IMR-90 (cell line): ENCODE results near the gene ARHGEF9. TPM values are rescaled to one million over a fixed set of nuclear protein-coding genes. Genes with fewer than 3 reads are reported as not detected.

Source experiments
- ATAC-seq: fragments of 200-7000 bp; cut with Tn5 transposase; 2 replicates; pipeline ENCODE4 v1.9.1; 2020; ENCODE audit warnings: low read depth, mild to moderate bottlenecking, moderate library complexity
- BruUV-seq: library from RNA; stranded (reverse); fragments of 400-500 nt; replicated peaks from 2 replicates; lab custom pipeline; 2021; lab: Mats Ljungman, UMichigan
- CTCF ChIA-PET: fragments of 300-600 bp; formaldehyde crosslinking; extraction: SDS; loops from one replicate; lab custom pipeline; 2021; ENCODE audit warnings: antibody characterized with exemption; lab: Yijun Ruan, JAX
- POLR2A ChIA-PET: fragments of 300-600 bp; sonication (Branson Sonifier 250); formaldehyde crosslinking; loops from one replicate; lab custom pipeline; 2022; ENCODE audit warnings: antibody characterized with exemption; ENCODE audit not compliant: unreplicated experiment; lab: Charles Lee
- DNase-seq: peaks from one replicate; pipeline ENCODE4 v3.0.0; 2013
- H2AFZ ChIP-seq: replicated peaks from 2 replicates; pipeline ENCODE3; 2013; ENCODE audit warnings: low read length, mild to moderate bottlenecking; ENCODE audit not compliant: poor library complexity
- H2AK5ac ChIP-seq: 2 replicates; pipeline ENCODE4 v1.6.1; 2013; ENCODE audit warnings: low read depth, low read length, inconsistent platforms
- H2AK9ac ChIP-seq: replicated peaks from 2 replicates; pipeline ENCODE3; 2013; ENCODE audit warnings: mild to moderate bottlenecking, low read depth, low read length, moderate library complexity; ENCODE audit not compliant: poor library complexity
- H2BK120ac ChIP-seq: 2 replicates; pipeline ENCODE4 v1.6.1; 2013; ENCODE audit warnings: low read depth, low read length, inconsistent platforms
- H2BK15ac ChIP-seq: 3 replicates; pipeline ENCODE4 v1.6.1; 2013; ENCODE audit warnings: low read depth, low read length, inconsistent platforms
- H2BK20ac ChIP-seq: 2 replicates; pipeline ENCODE4 v1.6.1; 2013; ENCODE audit warnings: low read depth, mild to moderate bottlenecking, inconsistent platforms, low read length, moderate library complexity
- H2BK5ac ChIP-seq: 2 replicates; pipeline ENCODE4 v1.6.1; 2013; ENCODE audit warnings: mild to moderate bottlenecking, low read depth, low read length, inconsistent platforms; ENCODE audit not compliant: poor library complexity, severe bottlenecking
- H3K14ac ChIP-seq: replicated peaks from 2 replicates; pipeline ENCODE4 v1.6.1; 2013; ENCODE audit warnings: low read depth, low read length, inconsistent platforms
- H3K18ac ChIP-seq: 2 replicates; pipeline ENCODE4 v1.6.1; 2013; ENCODE audit warnings: low read depth, low read length, control low read depth
- H3K23ac ChIP-seq: 2 replicates; pipeline ENCODE4 v1.6.1; 2013; ENCODE audit warnings: low read depth, low read length, inconsistent platforms
- H3K27ac ChIP-seq: 2 replicates; pipeline ENCODE4 v1.5.1; 2013; ENCODE audit warnings: mild to moderate bottlenecking, control low read depth, low read length; ENCODE audit not compliant: insufficient read depth
- H3K27me3 ChIP-seq: 2 replicates; pipeline ENCODE4 v1.6.1; 2013; ENCODE audit warnings: low read length; ENCODE audit not compliant: control insufficient read depth, insufficient read depth
- H3K36me3 ChIP-seq: 2 replicates; pipeline ENCODE4 v1.6.1; 2013; ENCODE audit warnings: low read length, mixed read lengths; ENCODE audit not compliant: control insufficient read depth, insufficient read depth
- H3K4ac ChIP-seq: 2 replicates; pipeline ENCODE4 v1.6.1; 2013; ENCODE audit warnings: low read depth, low read length, inconsistent platforms
- H3K4me1 ChIP-seq: 2 replicates; pipeline ENCODE4 v1.6.1; 2013; ENCODE audit warnings: low read length, mixed read lengths; ENCODE audit not compliant: control insufficient read depth, insufficient read depth
- H3K4me2 ChIP-seq: 2 replicates; pipeline ENCODE4 v1.6.1; 2013; ENCODE audit warnings: low read depth, mild to moderate bottlenecking, control low read depth, low read length, moderate library complexity
- H3K4me3 ChIP-seq: 2 replicates; pipeline ENCODE4 v1.5.1; 2013; ENCODE audit warnings: low read depth, mild to moderate bottlenecking, control low read depth, low read length, moderate library complexity; ENCODE audit not compliant: insufficient read depth
- H3K56ac ChIP-seq: 2 replicates; pipeline ENCODE4 v1.6.1; 2013; ENCODE audit warnings: low read length, inconsistent platforms; ENCODE audit not compliant: insufficient read depth; ENCODE audit errors: extremely low read depth
- H3K79me1 ChIP-seq, 2 experiments: 2 replicates each; pipeline ENCODE4 v1.6.1; 2013; ENCODE audit warnings: low read length in 2 of 2, inconsistent platforms in 1 of 2, low read depth in 1 of 2
- H3K9ac ChIP-seq: 2 replicates; pipeline ENCODE4 v1.6.1; 2013; ENCODE audit warnings: low read depth, low read length, control low read depth
- H3K9me1 ChIP-seq: 2 replicates; pipeline ENCODE4 v1.6.1; 2013; ENCODE audit warnings: low read length, inconsistent platforms; ENCODE audit not compliant: insufficient read depth
- H3K9me3 ChIP-seq: 2 replicates; pipeline ENCODE4 v1.6.1; 2013; ENCODE audit warnings: low read length; ENCODE audit not compliant: control insufficient read depth, insufficient read depth
- H4K20me1 ChIP-seq: 2 replicates; pipeline ENCODE4 v1.6.1; 2013; ENCODE audit warnings: low read length, inconsistent platforms; ENCODE audit not compliant: insufficient read depth
- H4K5ac ChIP-seq: 2 replicates; pipeline ENCODE4 v1.6.1; 2013; ENCODE audit warnings: mild to moderate bottlenecking, low read depth, low read length, control low read depth
- H4K8ac ChIP-seq, 2 experiments: 2 replicates each; pipeline ENCODE4 v1.6.1; 2013; ENCODE audit warnings: low read depth in 2 of 2, low read length in 2 of 2, control low read depth in 1 of 2, inconsistent platforms in 1 of 2
- H4K91ac ChIP-seq: 2 replicates; pipeline ENCODE4 v1.6.1; 2013; ENCODE audit warnings: low read depth, low read length, inconsistent platforms; ENCODE audit not compliant: insufficient read depth
- BHLHE40 ChIP-seq: fragments of 150-350 bp; IDR thresholded peaks from 2 replicates; pipeline ENCODE4 v1.6.1; 2016; ENCODE audit warnings: mild to moderate bottlenecking, low read depth, low read length
- CEBPB ChIP-seq: IDR thresholded peaks from 2 replicates; pipeline ENCODE4 v1.6.1; 2012; ENCODE audit warnings: low read depth, low read length, improper control_type of control experiment
- CHD1 ChIP-seq: IDR thresholded peaks from 2 replicates; pipeline ENCODE4 v1.6.1; 2012; ENCODE audit warnings: low read depth, low read length, improper control_type of control experiment
- FOS ChIP-seq: fragments of 150-350 bp; IDR thresholded peaks from 2 replicates; pipeline ENCODE4 v1.6.1; 2016; ENCODE audit warnings: low read depth, low read length
- MAFK ChIP-seq: IDR thresholded peaks from 2 replicates; pipeline ENCODE4 v1.6.1; 2012; ENCODE audit warnings: low read depth, low read length, improper control_type of control experiment
- MAZ ChIP-seq: IDR thresholded peaks from 2 replicates; pipeline ENCODE4 v1.6.1; 2012; ENCODE audit warnings: low read depth, mild to moderate bottlenecking, low read length, improper control_type of control experiment, moderate library complexity, borderline replicate concordance
- NFE2L2 ChIP-seq: fragments of 150-350 bp; IDR thresholded peaks from 2 replicates; pipeline ENCODE4 v1.6.1; 2016; ENCODE audit warnings: low read depth, mild to moderate bottlenecking, low read length
- POLR2A ChIP-seq: IDR thresholded peaks from 2 replicates; pipeline ENCODE4 v1.6.1; 2012; ENCODE audit warnings: mild to moderate bottlenecking, low read depth, low read length
- RAD21 ChIP-seq: IDR thresholded peaks from 2 replicates; pipeline ENCODE4 v1.6.1; 2012; ENCODE audit warnings: low read length, improper control_type of control experiment
- RCOR1 ChIP-seq: IDR thresholded peaks from 2 replicates; pipeline ENCODE4 v1.6.1; 2012; ENCODE audit warnings: mild to moderate bottlenecking, low read length, improper control_type of control experiment; ENCODE audit not compliant: insufficient replicate concordance
- RFX5 ChIP-seq: IDR thresholded peaks from 2 replicates; pipeline ENCODE4 v1.8.0; 2012; ENCODE audit warnings: low read depth, mild to moderate bottlenecking, low read length, moderate library complexity
- WGBS, 2 experiments: methylation state at CpG; one replicate each; pipeline versions ENCODE4 v1.1.5 to v1.1.7; 2013; ENCODE audit warnings: missing lambda C conversion rate in 2 of 2; ENCODE audit not compliant: insufficient read length in 1 of 2; ENCODE audit errors: extremely low coverage in 2 of 2; 5-methylcytosine and 5-hydroxymethylcytosine counted together
- dilution Hi-C: fragments of 300-500 bp; cut with HindIII; formaldehyde crosslinking; loops from one replicate; pipeline ENCODE4 v1.14.3; 2018; ENCODE audit warnings: low sequenced_read_pairs; ENCODE audit not compliant: unreplicated experiment
- in situ Hi-C: fragments of 300-500 bp; cut with MboI; formaldehyde crosslinking; loops from 3 replicates; pipeline ENCODE4 v1.14.3; 2019; ENCODE audit warnings: low sequenced_read_pairs, inconsistent platforms, mixed read lengths
- intact Hi-C: fragments of 100-400 bp; cut with micrococcal nuclease; formaldehyde crosslinking; loops from 2 replicates; pipeline ENCODE4 v1.10.0; 2022
- polyA plus RNA-seq, 3 experiments: library from polyadenylated mRNA; depleted of rRNA; stranded (reverse); fragments of >200 nt; gene quantifications; 2 replicates each; pipeline ENCODE4 v1.2.3, GENCODE V29; 2012; ENCODE audit warnings: low replicate concordance in 1 of 3
- total RNA-seq: library from RNA; depleted of rRNA; stranded (reverse); fragments of >200 nt; gene quantifications from 2 replicates; pipeline ENCODE4 v1.2.3, GENCODE V29; 2012
- TF ChIP-seq, protein P1 (sequence below): conservative IDR thresholded peaks from 2 replicates; pipeline ENCODE4 v1.5.1; 2012; ENCODE audit warnings: mild to moderate bottlenecking, low read depth, low read length, improper control_type of control experiment
- TF ChIP-seq, protein P2 (sequence below): fragments of 150-350 bp; IDR thresholded peaks from 2 replicates; pipeline ENCODE4 v1.6.1; 2017; ENCODE audit warnings: mild to moderate bottlenecking, antibody characterized with exemption, low read length, low read depth

The ARHGEF9 gene
- total and polyA plus RNA-seq, 2 of the 4 experiments (the other 2 are of a cell fraction) = 7.1 to 11.8 TPM

DNA sequence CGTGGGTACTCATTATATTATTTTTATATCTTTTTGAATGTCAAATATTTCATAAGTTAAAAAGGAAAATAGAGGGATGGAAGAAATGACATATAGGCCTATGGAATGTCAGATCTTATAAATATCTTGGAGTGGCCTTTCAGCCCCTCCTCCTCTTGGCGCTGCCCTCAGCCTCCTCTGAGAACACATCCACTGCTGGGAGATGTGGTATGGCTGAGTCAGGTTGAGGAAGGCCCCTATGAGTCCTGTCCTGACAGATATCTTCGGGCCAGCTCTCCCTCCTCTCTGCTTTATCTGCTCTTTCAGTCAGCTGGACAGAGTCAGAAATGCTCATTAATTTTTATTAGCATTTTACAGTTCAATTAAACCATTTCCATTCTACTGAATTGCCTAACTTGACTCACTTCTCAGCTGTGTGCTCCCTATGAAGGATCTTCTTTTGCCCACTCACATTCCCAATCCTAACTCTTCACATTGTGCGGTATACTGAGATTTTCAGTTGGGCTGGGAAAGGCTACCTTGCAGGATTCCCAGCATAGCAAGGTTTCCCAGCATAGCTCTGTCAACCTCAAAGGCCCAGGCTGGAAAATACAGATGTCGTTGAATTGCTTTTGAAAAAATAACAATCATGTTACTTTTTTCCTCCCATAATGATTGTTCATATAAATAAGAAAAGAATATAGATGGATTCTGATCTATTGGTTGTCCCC lies 128.0 kb downstream of the ARHGEF9 start (continued):
- TF ChIP-seq RFX5 (no peak), RAD21 (no peak)

DNA sequence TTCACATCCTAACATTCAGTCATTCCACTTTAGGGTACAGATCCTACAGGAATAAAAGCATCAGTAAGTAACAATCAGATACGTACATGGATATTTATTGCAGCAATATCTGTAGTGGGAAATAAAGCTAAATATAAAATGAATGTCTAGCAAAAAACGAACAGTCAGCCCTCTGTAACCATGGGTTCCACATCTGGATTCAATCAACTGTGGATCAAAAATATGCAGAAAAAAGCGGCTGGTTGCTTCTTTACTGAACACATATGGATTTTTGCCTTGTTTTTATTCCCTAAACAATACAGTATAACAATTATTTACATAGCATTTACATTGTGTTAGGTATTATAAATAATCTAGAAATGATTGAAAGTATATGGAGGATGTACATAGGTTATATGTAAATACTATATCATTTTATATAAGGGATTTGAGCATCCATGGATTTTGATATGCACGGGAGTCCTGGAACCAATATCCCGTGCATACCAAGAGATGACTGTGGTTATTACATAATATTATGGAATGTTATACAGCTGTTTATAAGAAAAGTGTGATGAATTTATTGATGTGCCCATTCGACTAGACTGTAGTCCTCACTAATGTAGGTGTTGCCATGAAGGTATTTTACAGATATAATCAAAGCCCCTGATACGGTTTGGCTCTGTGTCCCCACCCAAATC lies 132.8 kb downstream of the ARHGEF9 start:
- CTCF ChIA-PET = no interaction called here
- no peak overlapping the region for H3K14ac ChIP-seq
- H4K8ac ChIP-seq = no peak overlapping the region
- in situ Hi-C loops = no loop called here
- POLR2A ChIA-PET = no interaction called here
- H2AK9ac ChIP-seq = no peak overlapping the region
- DNase-seq = peak; percentile 21
- H3K4me1 ChIP-seq = peaks cover 1% of the 10 kb centered on the region; the same call in 1 of the 2 replicates
- no peak overlapping the region for H4K5ac ChIP-seq
- dilution Hi-C loops = no loop called here
- H2BK15ac ChIP-seq = no peak overlapping the region
- H3K27ac ChIP-seq = no peak overlapping the region
- intact Hi-C loops = loop anchor here (10.0 kb wide), 1 partner anchor 83 kb away; no protein-coding TSS in a partner anchor
- H3K4ac ChIP-seq = no peak overlapping the region
- no peak overlapping the region for H2BK20ac ChIP-seq
- H3K23ac ChIP-seq = no peak overlapping the region
- H2AK5ac ChIP-seq = no peak overlapping the region
- H4K20me1 ChIP-seq = no peaks in the 10 kb centered on the region
- H3K27me3 ChIP-seq = no peaks in the 10 kb centered on the region
- H3K9me3 ChIP-seq = no peaks in the 10 kb centered on the region
- H2BK120ac ChIP-seq = no peak overlapping the region
- ATAC-seq = no peak
- no peaks in the 10 kb centered on the region for H3K9me1 ChIP-seq
- H3K18ac ChIP-seq = no peak overlapping the region
- H3K4me2 ChIP-seq = no peak overlapping the region
- no TSS peak for BruUV-seq
- H2AFZ ChIP-seq = no peak overlapping the region
- no peak overlapping the region for H2BK5ac ChIP-seq
- no peaks in the 10 kb centered on the region for H3K36me3 ChIP-seq
- H3K56ac ChIP-seq = no peak overlapping the region
- no peaks in the 10 kb centered on the region for H3K79me1 ChIP-seq
- H4K91ac ChIP-seq = no peak overlapping the region
- no peak overlapping the region for H3K4me3 ChIP-seq
- no CpG with 5 or more reads among the region's 7 CpGs for WGBS, 2 experiments
- no peak overlapping the region for H3K9ac ChIP-seq
- no peak for TF ChIP-seq CEBPB
- TF ChIP-seq RFX5 = no peak
- TF ChIP-seq MAFK = no peak
- no peak for TF ChIP-seq RCOR1
- TF ChIP-seq POLR2A = no peak
- TF ChIP-seq FOS = no peak
- TF ChIP-seq, protein P1, sequence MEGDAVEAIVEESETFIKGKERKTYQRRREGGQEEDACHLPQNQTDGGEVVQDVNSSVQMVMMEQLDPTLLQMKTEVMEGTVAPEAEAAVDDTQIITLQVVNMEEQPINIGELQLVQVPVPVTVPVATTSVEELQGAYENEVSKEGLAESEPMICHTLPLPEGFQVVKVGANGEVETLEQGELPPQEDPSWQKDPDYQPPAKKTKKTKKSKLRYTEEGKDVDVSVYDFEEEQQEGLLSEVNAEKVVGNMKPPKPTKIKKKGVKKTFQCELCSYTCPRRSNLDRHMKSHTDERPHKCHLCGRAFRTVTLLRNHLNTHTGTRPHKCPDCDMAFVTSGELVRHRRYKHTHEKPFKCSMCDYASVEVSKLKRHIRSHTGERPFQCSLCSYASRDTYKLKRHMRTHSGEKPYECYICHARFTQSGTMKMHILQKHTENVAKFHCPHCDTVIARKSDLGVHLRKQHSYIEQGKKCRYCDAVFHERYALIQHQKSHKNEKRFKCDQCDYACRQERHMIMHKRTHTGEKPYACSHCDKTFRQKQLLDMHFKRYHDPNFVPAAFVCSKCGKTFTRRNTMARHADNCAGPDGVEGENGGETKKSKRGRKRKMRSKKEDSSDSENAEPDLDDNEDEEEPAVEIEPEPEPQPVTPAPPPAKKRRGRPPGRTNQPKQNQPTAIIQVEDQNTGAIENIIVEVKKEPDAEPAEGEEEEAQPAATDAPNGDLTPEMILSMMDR = no peak
- TF ChIP-seq BHLHE40 = no peak
- TF ChIP-seq NFE2L2 = no peak
- TF ChIP-seq RAD21 = no peak
- TF ChIP-seq CHD1 = no peak
- TF ChIP-seq MAZ = no peak
- TF ChIP-seq, protein P2, sequence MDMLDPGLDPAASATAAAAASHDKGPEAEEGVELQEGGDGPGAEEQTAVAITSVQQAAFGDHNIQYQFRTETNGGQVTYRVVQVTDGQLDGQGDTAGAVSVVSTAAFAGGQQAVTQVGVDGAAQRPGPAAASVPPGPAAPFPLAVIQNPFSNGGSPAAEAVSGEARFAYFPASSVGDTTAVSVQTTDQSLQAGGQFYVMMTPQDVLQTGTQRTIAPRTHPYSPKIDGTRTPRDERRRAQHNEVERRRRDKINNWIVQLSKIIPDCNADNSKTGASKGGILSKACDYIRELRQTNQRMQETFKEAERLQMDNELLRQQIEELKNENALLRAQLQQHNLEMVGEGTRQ = no peak
